ENCODE data around the gene PLEKHG7. TPM values are rescaled to one million over a fixed set of nuclear protein-coding genes. Genes with fewer than 3 reads are reported as not detected.

Gene PLEKHG7
- total and polyA plus RNA-seq, 9 of the 15 experiments (the other 6 are each of a cell fraction or from before 2014, with no cell fraction given), result 0.03 TPM; not detected in 8

- TF ChIP-seq SAP30 (IDR thresholded peaks at IDR 0.05; ENCODE audit: borderline replicate concordance, insufficient read depth, low read depth, low read length, poor library complexity, severe bottlenecking), result no peak
- no peak for TF ChIP-seq ZNF253 (CRISPR knock-in tag; conservative IDR thresholded peaks at IDR 0.05)
- TF ChIP-seq SETDB1 (IDR thresholded peaks at IDR 0.05; ENCODE audit: low read length), result no peak
- TF ChIP-seq NKRF (IDR thresholded peaks at IDR 0.05; ENCODE audit: borderline replicate concordance), result no peak
- no peak for TF ChIP-seq HEY1 (CRISPR knock-in tag; IDR thresholded peaks at IDR 0.05; ENCODE audit: borderline replicate concordance)
- TF ChIP-seq FOSL1 (tag; conservative IDR thresholded peaks at IDR 0.05), result no peak
- TF ChIP-seq MAFK (IDR thresholded peaks at IDR 0.05; ENCODE audit: low read length), result no peak
- TF ChIP-seq TEAD4 (IDR thresholded peaks at IDR 0.05; ENCODE audit: low read length), result no peak
- no peak for TF ChIP-seq TEAD4 (CRISPR knock-in tag; IDR thresholded peaks at IDR 0.05; ENCODE audit: borderline replicate concordance)
- TF ChIP-seq MCM3 (IDR thresholded peaks at IDR 0.05), result no peak
- TF ChIP-seq ZBTB8A (IDR thresholded peaks at IDR 0.05; ENCODE audit: partially characterized antibody), result no peak
- TF ChIP-seq MAZ (CRISPR knock-in tag; conservative IDR thresholded peaks at IDR 0.05 in 1 of 2, IDR thresholded peaks at IDR 0.05 in 1 of 2), result no peak
- TF ChIP-seq CAMTA2 (CRISPR knock-in tag; conservative IDR thresholded peaks at IDR 0.05), result no peak
- no peak for TF ChIP-seq RFX7 (CRISPR knock-in tag; IDR thresholded peaks at IDR 0.05)
- no peak for TF ChIP-seq PHF8 (IDR thresholded peaks at IDR 0.05; ENCODE audit: borderline replicate concordance, low read length)
- no peak for TF ChIP-seq ZSCAN32 (CRISPR knock-in tag; IDR thresholded peaks at IDR 0.05)
- TF ChIP-seq ZNF696 (CRISPR knock-in tag; conservative IDR thresholded peaks at IDR 0.05), result no peak
- TF ChIP-seq, protein P1, sequence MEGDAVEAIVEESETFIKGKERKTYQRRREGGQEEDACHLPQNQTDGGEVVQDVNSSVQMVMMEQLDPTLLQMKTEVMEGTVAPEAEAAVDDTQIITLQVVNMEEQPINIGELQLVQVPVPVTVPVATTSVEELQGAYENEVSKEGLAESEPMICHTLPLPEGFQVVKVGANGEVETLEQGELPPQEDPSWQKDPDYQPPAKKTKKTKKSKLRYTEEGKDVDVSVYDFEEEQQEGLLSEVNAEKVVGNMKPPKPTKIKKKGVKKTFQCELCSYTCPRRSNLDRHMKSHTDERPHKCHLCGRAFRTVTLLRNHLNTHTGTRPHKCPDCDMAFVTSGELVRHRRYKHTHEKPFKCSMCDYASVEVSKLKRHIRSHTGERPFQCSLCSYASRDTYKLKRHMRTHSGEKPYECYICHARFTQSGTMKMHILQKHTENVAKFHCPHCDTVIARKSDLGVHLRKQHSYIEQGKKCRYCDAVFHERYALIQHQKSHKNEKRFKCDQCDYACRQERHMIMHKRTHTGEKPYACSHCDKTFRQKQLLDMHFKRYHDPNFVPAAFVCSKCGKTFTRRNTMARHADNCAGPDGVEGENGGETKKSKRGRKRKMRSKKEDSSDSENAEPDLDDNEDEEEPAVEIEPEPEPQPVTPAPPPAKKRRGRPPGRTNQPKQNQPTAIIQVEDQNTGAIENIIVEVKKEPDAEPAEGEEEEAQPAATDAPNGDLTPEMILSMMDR (IDR thresholded peaks at IDR 0.05 in 2 of 3, conservative IDR thresholded peaks at IDR 0.05 in 1 of 3; ENCODE audit: insufficient read depth in 2 of 3, low read depth in 1 of 3, low read length in 3 of 3), result no peak
- no peak for TF ChIP-seq TCFL5 (CRISPR knock-in tag; conservative IDR thresholded peaks at IDR 0.05)
- H3K4me1 ChIP-seq (replicated peaks in 1 of 2; ENCODE audit: control insufficient read depth in 2 of 2, insufficient read depth in 2 of 2, low read length in 2 of 2), result no peaks in the 10 kb centered on the region
- no peak overlapping the region for H3K9ac ChIP-seq (ENCODE audit: insufficient read depth in 1 of 2, low read depth in 2 of 2, low read length in 2 of 2)
- no peaks in the 10 kb centered on the region for H4K20me1 ChIP-seq (replicated peaks; ENCODE audit: control insufficient read depth, insufficient read depth, low read length)
- H3K27ac ChIP-seq (ENCODE audit: extremely low read depth, low read depth, low read length), result no peak overlapping the region
- no TSS peak for BruUV-seq (replicated peaks)
- in situ Hi-C loops (cut with MboI), result no loop called here
- ATAC-seq (no peak), DNase-seq (ENCODE audit: extremely low read depth in 1 of 4, low spot score in 3 of 4) (no peak), FAIRE-seq (no peak)
- H2AFZ ChIP-seq (ENCODE audit: low read depth, low read length), result no peak overlapping the region
- intact Hi-C loops (cut with micrococcal nuclease), result no loop called here
- no peaks in the 10 kb centered on the region for H3K9me1 ChIP-seq (ENCODE audit: control insufficient read depth, insufficient read depth, low read length)
- WGBS (ENCODE audit: insufficient coverage, low coverage, missing lambda C conversion rate), result 0% methylated on average over 3 of the region's 3 CpGs
- ChIA-PET POLR2A (no interaction called here), CTCF (ENCODE audit: low intra/inter-chr PET ratio) (no interaction called here)
- H3K27me3 ChIP-seq (ENCODE audit: control insufficient read depth in 2 of 2, insufficient read depth in 2 of 2, low read length in 2 of 2), result peaks cover 2 to 17% of the 10 kb centered on the region in 2 experiments; a peak in 1 of 5 replicates
- H3K9me3 ChIP-seq (replicated peaks; ENCODE audit: control insufficient read depth, insufficient read depth, low read depth, low read length), result no peaks in the 10 kb centered on the region
- H3K4me2 ChIP-seq (ENCODE audit: insufficient read depth, low read length), result no peak overlapping the region
- no peak overlapping the region for H3K4me3 ChIP-seq
- H3K36me3 ChIP-seq (ENCODE audit: control insufficient read depth, insufficient read depth, low read length), result no peaks in the 10 kb centered on the region
- H3K79me2 ChIP-seq (ENCODE audit: control insufficient read depth, insufficient read depth, low read length), result no peaks in the 10 kb centered on the region
Observed at GRCh38 chr12:92673756-92674155, 29.0 kb upstream of the PLEKHG7 start.
